Trophoblast cell (in vitro differentiated cells and primary cell): ENCODE data around the gene MGST3.
"Not testable (repeated sequence)": the region's sequence is repeated elsewhere in the genome, so short reads cannot be mapped to it uniquely, and the experiment has no call there.

Experiments used
- DNase-seq, 2 donors: peaks; one replicate each; pipeline ENCODE4 v3.0.0-alpha.2; 2016
- H2AFZ ChIP-seq: 2 replicates; pipeline ENCODE4 v1.6.1; 2013; ENCODE audit warnings: low read length, moderate library complexity, mild to moderate bottlenecking; ENCODE audit not compliant: insufficient read depth, poor library complexity
- H2AK5ac ChIP-seq: 2 replicates; pipeline ENCODE4 v1.6.1; 2013; ENCODE audit warnings: mild to moderate bottlenecking, low read length
- H2BK120ac ChIP-seq: 2 replicates; pipeline ENCODE4 v1.6.1; 2013; ENCODE audit warnings: low read length, mild to moderate bottlenecking, moderate library complexity; ENCODE audit not compliant: insufficient read depth, poor library complexity
- H2BK12ac ChIP-seq: 2 replicates; pipeline ENCODE4 v1.6.1; 2013; ENCODE audit warnings: mild to moderate bottlenecking, low read length, moderate library complexity
- H2BK5ac ChIP-seq: 2 replicates; pipeline ENCODE4 v1.6.1; 2013; ENCODE audit warnings: low read length, low read depth, moderate library complexity, mild to moderate bottlenecking; ENCODE audit not compliant: poor library complexity
- H3K14ac ChIP-seq: 2 replicates; pipeline ENCODE4 v1.6.1; 2013; ENCODE audit warnings: mild to moderate bottlenecking, low read length
- H3K18ac ChIP-seq: 2 replicates; pipeline ENCODE4 v1.6.1; 2013; ENCODE audit warnings: mild to moderate bottlenecking, low read length
- H3K23ac ChIP-seq: 2 replicates; pipeline ENCODE4 v1.6.1; 2013; ENCODE audit warnings: low read length
- H3K27ac ChIP-seq: 2 replicates; pipeline ENCODE4 v1.5.1; 2013; ENCODE audit warnings: low read depth, mild to moderate bottlenecking, inconsistent platforms, low read length, moderate library complexity
- H3K27me3 ChIP-seq: 2 replicates; pipeline ENCODE4 v1.6.1; 2013; ENCODE audit warnings: inconsistent platforms, mild to moderate bottlenecking, low read length, moderate library complexity; ENCODE audit not compliant: insufficient read depth
- H3K36me3 ChIP-seq, 2 experiments: 1 replicate in 1 of 2; 2 replicates in 1 of 2; pipeline ENCODE4 v1.6.1; 2013; ENCODE audit warnings: low read length in 2 of 2, mild to moderate bottlenecking in 2 of 2, moderate library complexity in 1 of 2; ENCODE audit not compliant: insufficient read depth in 2 of 2, control insufficient read depth in 1 of 2
- H3K4ac ChIP-seq: 2 replicates; pipeline ENCODE4 v1.6.1; 2013; ENCODE audit warnings: low read depth, mild to moderate bottlenecking, low read length, moderate library complexity
- H3K4me1 ChIP-seq, 2 experiments: 1 replicate in 1 of 2; 2 replicates in 1 of 2; pipeline ENCODE4 v1.6.1; 2013; ENCODE audit warnings: low read length in 2 of 2, mild to moderate bottlenecking in 2 of 2, moderate library complexity in 1 of 2; ENCODE audit not compliant: insufficient read depth in 2 of 2, control insufficient read depth in 1 of 2
- H3K4me2 ChIP-seq: 2 replicates; pipeline ENCODE4 v1.6.1; 2013; ENCODE audit warnings: inconsistent platforms, mild to moderate bottlenecking, low read length, moderate library complexity
- H3K4me3 ChIP-seq: 2 replicates; pipeline ENCODE4 v1.5.1; 2013; ENCODE audit warnings: mild to moderate bottlenecking, low read depth, low read length, inconsistent platforms
- H3K79me1 ChIP-seq: one replicate; pipeline ENCODE4 v1.6.1; 2013; ENCODE audit warnings: low read length
- H3K79me2 ChIP-seq: 2 replicates; pipeline ENCODE4 v1.6.1; 2013; ENCODE audit warnings: low read length, mild to moderate bottlenecking; ENCODE audit not compliant: control insufficient read depth, insufficient read depth, poor library complexity
- H3K9ac ChIP-seq: 2 replicates; pipeline ENCODE4 v1.6.1; 2013; ENCODE audit warnings: mild to moderate bottlenecking, low read length
- H3K9me3 ChIP-seq: 2 replicates; pipeline ENCODE4 v1.6.1; 2013; ENCODE audit warnings: low read depth, mild to moderate bottlenecking, control low read depth, inconsistent platforms, low read length; ENCODE audit not compliant: insufficient read depth
- H4K12ac ChIP-seq: 2 replicates; pipeline ENCODE4 v1.6.1; 2013; ENCODE audit warnings: low read depth, mild to moderate bottlenecking, low read length, moderate library complexity
- H4K8ac ChIP-seq: 2 replicates; pipeline ENCODE4 v1.6.1; 2013; ENCODE audit warnings: low read depth, mild to moderate bottlenecking, low read length, moderate library complexity
- H4K91ac ChIP-seq: one replicate; pipeline ENCODE4 v1.6.1; 2013; ENCODE audit warnings: low read depth, mild to moderate bottlenecking, low read length, moderate library complexity
- WGBS: extraction: QIAGEN DNeasy Blood & Tissue Kit; methylation state at CpG from one replicate; pipeline ENCODE4 v1.1.7; 2013; ENCODE audit warnings: missing lambda C conversion rate; ENCODE audit not compliant: insufficient read length, insufficient coverage; ENCODE audit errors: extremely low coverage; 5-methylcytosine and 5-hydroxymethylcytosine counted together

Gene MGST3

GRCh38 chr1:165647970-165648369, 16.9 kb downstream of the MGST3 start:
- no peak overlapping the region for H4K91ac ChIP-seq
- H2AK5ac ChIP-seq: no peak overlapping the region
- no peak overlapping the region for H3K14ac ChIP-seq
- no peak for DNase-seq
- H4K12ac ChIP-seq: no peak overlapping the region
- H2BK5ac ChIP-seq: no peak overlapping the region
- peaks cover 2% of the 10 kb centered on the region for H3K9me3 ChIP-seq
- no peak overlapping the region for H3K18ac ChIP-seq
- H3K4me1 ChIP-seq: peaks cover 0 to 3% of the 10 kb centered on the region in 2 experiments
- H3K9ac ChIP-seq: no peak overlapping the region
- H3K79me2 ChIP-seq: no peaks in the 10 kb centered on the region
- no peak overlapping the region for H3K27ac ChIP-seq
- no peak overlapping the region for H3K4ac ChIP-seq
- no peak overlapping the region for H4K8ac ChIP-seq
- H2BK12ac ChIP-seq: no peak overlapping the region
- H3K36me3 ChIP-seq: peaks cover 9 to 14% of the 10 kb centered on the region in 2 experiments
- H3K4me2 ChIP-seq: no peak overlapping the region
- H3K27me3 ChIP-seq: no peaks in the 10 kb centered on the region
- WGBS: no CpG with 5 or more reads among the region's 4 CpGs
- H3K4me3 ChIP-seq: no peak overlapping the region
- H3K23ac ChIP-seq: no peak overlapping the region
- no peak overlapping the region for H2BK120ac ChIP-seq
- H3K79me1 ChIP-seq: no peaks in the 10 kb centered on the region
- H2AFZ ChIP-seq: no peak overlapping the region

- Histone ChIP-seq H3K4me1 (peaks cover 0 to 3% of the 10 kb centered on the region in 2 experiments), H2BK120ac (no peak overlapping the region), H3K4me3 (no peak overlapping the region), H3K79me1 (no peaks in the 10 kb centered on the region), H2BK5ac (no peak overlapping the region), H3K27ac (no peak overlapping the region), H3K18ac (no peak overlapping the region), H2AFZ (no peak overlapping the region), H3K27me3 (no peaks in the 10 kb centered on the region), H2BK12ac (no peak overlapping the region), H3K79me2 (no peaks in the 10 kb centered on the region), H3K4ac (no peak overlapping the region), H4K91ac (no peak overlapping the region), H3K14ac (no peak overlapping the region), H4K8ac (no peak overlapping the region), H2AK5ac (no peak overlapping the region), H3K9ac (no peak overlapping the region), H3K36me3 (peaks cover 13 to 18% of the 10 kb centered on the region in 2 experiments), H3K23ac (no peak overlapping the region), H3K9me3 (peaks cover 2% of the 10 kb centered on the region), H4K12ac (no peak overlapping the region), H3K4me2 (no peak overlapping the region)
- DNase-seq: no peak
- WGBS: no CpG with 5 or more reads among the region's 7 CpGs
These were observed 18.0 kb downstream of the MGST3 start for GRCh38 chr1:165648919-165649572.

- H3K79me2 ChIP-seq: no peaks in the 10 kb centered on the region
- H3K4me2 ChIP-seq: no peak overlapping the region
- no peak overlapping the region for H2AK5ac ChIP-seq
- H2AFZ ChIP-seq: no peak overlapping the region
- no peak overlapping the region for H3K27ac ChIP-seq
- H3K27me3 ChIP-seq: no peaks in the 10 kb centered on the region
- no peak overlapping the region for H3K14ac ChIP-seq
- H3K18ac ChIP-seq: no peak overlapping the region
- DNase-seq: no peak
- H2BK120ac ChIP-seq: no peak overlapping the region
- H4K8ac ChIP-seq: no peak overlapping the region
- no peak overlapping the region for H3K4ac ChIP-seq
- no peak overlapping the region for H4K12ac ChIP-seq
- H3K23ac ChIP-seq: no peak overlapping the region
- no CpG with 5 or more reads among the region's 9 CpGs for WGBS
- H3K4me3 ChIP-seq: no peak overlapping the region
- peaks cover 0 to 3% of the 10 kb centered on the region in 2 experiments for H3K4me1 ChIP-seq
- peaks cover 13 to 24% of the 10 kb centered on the region in 2 experiments for H3K36me3 ChIP-seq
- no peak overlapping the region for H3K9ac ChIP-seq
- H3K9me3 ChIP-seq: peaks cover 2% of the 10 kb centered on the region
- H2BK5ac ChIP-seq: no peak overlapping the region
- H4K91ac ChIP-seq: no peak overlapping the region
- H2BK12ac ChIP-seq: no peak overlapping the region
- no peaks in the 10 kb centered on the region for H3K79me1 ChIP-seq
These were observed 20.1 kb downstream of the MGST3 start for GRCh38 chr1:165650981-165651625.

- not testable (repeated sequence) for DNase-seq, H2BK12ac ChIP-seq, H3K4me3 ChIP-seq, H3K79me2 ChIP-seq, H4K12ac ChIP-seq, H3K18ac ChIP-seq, H3K27ac ChIP-seq, H2AFZ ChIP-seq, H3K27me3 ChIP-seq, H3K4me2 ChIP-seq, H3K14ac ChIP-seq, H4K8ac ChIP-seq, H3K79me1 ChIP-seq, H3K23ac ChIP-seq, H3K9me3 ChIP-seq, H2AK5ac ChIP-seq, H2BK5ac ChIP-seq, H3K4me1 ChIP-seq, H3K4ac ChIP-seq, H3K9ac ChIP-seq, H4K91ac ChIP-seq, H2BK120ac ChIP-seq
- peaks cover 3 to 21% of the 10 kb centered on the region in 2 experiments for H3K36me3 ChIP-seq
- WGBS: no CpG with 5 or more reads among the region's 9 CpGs
These were observed 27.9 kb downstream of the MGST3 start for GRCh38 chr1:165658766-165659580.
